Liver (tissue), 3 donors: ENCODE results near the gene C4orf33.

Experiments
- ATF3 ChIP-seq: IDR thresholded peaks from 2 replicates; pipeline ENCODE4 v1.6.1; 2016; ENCODE audit warnings: antibody characterized with exemption
- CTCF ChIP-seq: fragments of 150-350 bp; IDR thresholded peaks from 2 replicates; pipeline ENCODE4 v1.5.1; 2017; ENCODE audit warnings: improper control_type of control experiment, low read depth, low read length; ENCODE audit not compliant: missing input control
- EGR1 ChIP-seq, 2 donors: IDR thresholded peaks; 2 replicates each; pipeline ENCODE4 v1.6.1; 2016 to 2018; ENCODE audit warnings: antibody characterized with exemption in 2 of 2, low read depth in 2 of 2
- FOXA1 ChIP-seq: IDR thresholded peaks from 2 replicates; pipeline ENCODE4 v1.6.1; 2016; ENCODE audit warnings: antibody characterized with exemption
- GABPA ChIP-seq, 2 donors: IDR thresholded peaks in 1 of 2; conservative IDR thresholded peaks in 1 of 2; 2 replicates each; pipeline ENCODE4 v1.6.1; 2016; ENCODE audit warnings: antibody characterized with exemption in 2 of 2, mild to moderate bottlenecking in 1 of 2, moderate library complexity in 1 of 2
- JUND ChIP-seq, 2 donors: IDR thresholded peaks; 2 replicates each; pipeline ENCODE4 v1.6.1; 2016; ENCODE audit warnings: antibody characterized with exemption in 2 of 2
- MAX ChIP-seq: IDR thresholded peaks from 2 replicates; pipeline ENCODE4 v1.6.1; 2016; ENCODE audit warnings: antibody characterized with exemption
- NR2F2 ChIP-seq: IDR thresholded peaks from 2 replicates; pipeline ENCODE4 v1.6.1; 2016; ENCODE audit warnings: antibody characterized with exemption
- RAD21 ChIP-seq, 2 donors: IDR thresholded peaks; 2 replicates each; pipeline ENCODE4 v1.6.1; 2016; ENCODE audit warnings: antibody characterized with exemption in 2 of 2, mild to moderate bottlenecking in 2 of 2
- REST ChIP-seq: IDR thresholded peaks from 2 replicates; pipeline ENCODE4 v1.6.1; 2016; ENCODE audit warnings: antibody characterized with exemption, mild to moderate bottlenecking
- SP1 ChIP-seq: IDR thresholded peaks from 2 replicates; pipeline ENCODE4 v1.6.1; 2018; ENCODE audit warnings: antibody characterized with exemption, mild to moderate bottlenecking
- TAF1 ChIP-seq: conservative IDR thresholded peaks from 2 replicates; pipeline ENCODE4 v1.6.1; 2016; ENCODE audit warnings: antibody characterized with exemption, mild to moderate bottlenecking
- YY1 ChIP-seq: IDR thresholded peaks from 2 replicates; pipeline ENCODE4 v1.6.1; 2016; ENCODE audit warnings: antibody characterized with exemption, mild to moderate bottlenecking
- ZBTB33 ChIP-seq: IDR thresholded peaks from 2 replicates; pipeline ENCODE4 v1.6.1; 2016; ENCODE audit warnings: antibody characterized with exemption
- donor health status: healthy.
- donor health status: healthy.

GRCh38 chr4:129143359-129143758, 47.4 kb downstream of the C4orf33 start:
- TF ChIP-seq CTCF (no peak), FOXA1 (no peak), REST (no peak), JUND (IDR thresholded peaks at IDR 0.05) (no peak), GABPA (IDR thresholded peaks at IDR 0.05 in 1 of 2, conservative IDR thresholded peaks at IDR 0.05 in 1 of 2) (no peak), NR2F2 (no peak), TAF1 (no peak), RAD21 (IDR thresholded peaks at IDR 0.05) (no peak), SP1 (no peak), YY1 (no peak), MAX (no peak), ATF3 (no peak), EGR1 (IDR thresholded peaks at IDR 0.05; ENCODE audit: low read depth in 2 of 2) (no peak), ZBTB33 (no peak)
